Tibial nerve (tissue), 4 donors: Measurements from ENCODE around the gene SSBP2.

Experiments
- EP300 ChIP-seq, 2 donors: sonication (generic); formaldehyde crosslinking; IDR thresholded peaks; one replicate each; pipeline ENCODE4 v1.6.1; 2017; ENCODE audit warnings: antibody characterized with exemption in 2 of 2, mild to moderate bottlenecking in 1 of 2
- TF ChIP-seq, protein P1 (sequence below), 5 experiments: fragments of 200-600 bp in 3 of 5; fragments of 450-650 bp in 2 of 5; sonication (generic) in 3 of 5; IDR thresholded peaks; one replicate each; pipeline ENCODE4 v1.5.1; 2016 to 2019; ENCODE audit warnings: antibody characterized with exemption in 5 of 5, mild to moderate bottlenecking in 3 of 5, moderate library complexity in 2 of 5

DNA sequence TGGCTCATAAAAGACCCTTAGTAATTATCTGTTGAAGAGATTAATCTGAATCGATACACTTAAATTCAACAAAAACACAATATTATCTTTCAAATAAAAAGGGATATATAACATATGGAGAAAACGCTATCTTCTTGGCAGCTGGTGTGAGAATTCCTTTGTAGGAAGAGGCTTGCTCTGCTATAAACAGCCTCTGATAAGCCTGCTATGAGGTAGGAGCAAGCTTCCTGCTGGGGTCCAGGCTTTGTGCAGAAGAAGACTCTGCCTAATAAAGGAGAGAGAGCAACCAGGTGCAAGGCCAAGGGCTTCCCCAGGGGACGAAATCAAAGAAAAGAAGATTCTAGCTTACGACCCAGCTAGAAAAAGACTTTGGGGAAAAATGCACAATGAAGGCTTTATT lies 43.3 kb upstream of the SSBP2 start:
- TF ChIP-seq, protein P1, sequence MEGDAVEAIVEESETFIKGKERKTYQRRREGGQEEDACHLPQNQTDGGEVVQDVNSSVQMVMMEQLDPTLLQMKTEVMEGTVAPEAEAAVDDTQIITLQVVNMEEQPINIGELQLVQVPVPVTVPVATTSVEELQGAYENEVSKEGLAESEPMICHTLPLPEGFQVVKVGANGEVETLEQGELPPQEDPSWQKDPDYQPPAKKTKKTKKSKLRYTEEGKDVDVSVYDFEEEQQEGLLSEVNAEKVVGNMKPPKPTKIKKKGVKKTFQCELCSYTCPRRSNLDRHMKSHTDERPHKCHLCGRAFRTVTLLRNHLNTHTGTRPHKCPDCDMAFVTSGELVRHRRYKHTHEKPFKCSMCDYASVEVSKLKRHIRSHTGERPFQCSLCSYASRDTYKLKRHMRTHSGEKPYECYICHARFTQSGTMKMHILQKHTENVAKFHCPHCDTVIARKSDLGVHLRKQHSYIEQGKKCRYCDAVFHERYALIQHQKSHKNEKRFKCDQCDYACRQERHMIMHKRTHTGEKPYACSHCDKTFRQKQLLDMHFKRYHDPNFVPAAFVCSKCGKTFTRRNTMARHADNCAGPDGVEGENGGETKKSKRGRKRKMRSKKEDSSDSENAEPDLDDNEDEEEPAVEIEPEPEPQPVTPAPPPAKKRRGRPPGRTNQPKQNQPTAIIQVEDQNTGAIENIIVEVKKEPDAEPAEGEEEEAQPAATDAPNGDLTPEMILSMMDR (IDR thresholded peaks at IDR 0.05) = no peak
- no peak for TF ChIP-seq EP300 (IDR thresholded peaks at IDR 0.05)
